ENCODE data around the gene KMT2C.

Gene KMT2C

DNA sequence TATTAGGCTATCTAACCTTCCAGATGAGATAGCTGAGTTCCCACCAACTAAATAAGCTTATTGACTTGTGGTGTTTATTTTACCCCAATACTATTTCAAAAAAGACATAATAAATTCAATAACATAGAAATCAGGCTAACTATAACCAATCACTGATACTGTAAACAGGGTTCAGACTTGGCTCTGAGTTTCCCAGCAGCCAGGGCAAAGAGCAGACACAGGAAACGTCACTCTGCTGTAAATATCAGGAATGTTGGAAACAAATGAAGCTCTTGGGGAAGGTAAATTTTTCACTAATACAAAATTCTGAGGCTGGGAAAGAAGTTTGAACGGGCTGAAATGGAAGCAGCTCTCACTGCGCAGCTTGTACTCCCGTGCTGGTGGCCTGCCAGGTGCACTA, 295.7 kb downstream of the KMT2C start:
- no peak for DNase-seq (ENCODE audit: low read depth in 2 of 2)

DNA sequence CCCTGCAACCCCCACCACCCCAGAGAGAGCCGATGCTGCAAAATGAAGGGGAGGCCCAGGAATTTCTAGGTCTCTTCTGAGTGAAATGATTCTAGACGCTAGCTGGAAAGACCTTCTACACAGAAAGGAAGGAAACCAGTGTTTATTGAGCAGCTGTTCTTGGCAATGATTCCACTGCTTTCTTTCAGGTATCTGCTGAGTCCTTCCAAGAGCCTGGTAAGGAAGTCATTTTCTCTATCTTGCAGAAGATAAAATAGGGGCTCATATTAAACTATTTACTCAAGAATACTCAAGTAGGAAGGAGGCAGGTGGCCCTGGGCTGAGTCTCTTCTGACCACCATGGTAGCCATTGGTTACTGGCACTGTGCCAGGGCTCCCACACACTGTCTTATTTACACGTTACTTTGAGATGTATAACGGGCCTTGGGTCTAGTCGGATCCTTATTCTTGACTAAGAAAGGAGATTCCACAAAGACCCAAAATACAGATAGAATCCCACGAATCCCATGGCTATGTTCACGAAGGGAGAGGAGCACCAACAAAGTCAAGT, 298.3 kb downstream of the KMT2C start:
- DNase-seq (ENCODE audit: low read depth in 2 of 2) = no peak

DNA sequence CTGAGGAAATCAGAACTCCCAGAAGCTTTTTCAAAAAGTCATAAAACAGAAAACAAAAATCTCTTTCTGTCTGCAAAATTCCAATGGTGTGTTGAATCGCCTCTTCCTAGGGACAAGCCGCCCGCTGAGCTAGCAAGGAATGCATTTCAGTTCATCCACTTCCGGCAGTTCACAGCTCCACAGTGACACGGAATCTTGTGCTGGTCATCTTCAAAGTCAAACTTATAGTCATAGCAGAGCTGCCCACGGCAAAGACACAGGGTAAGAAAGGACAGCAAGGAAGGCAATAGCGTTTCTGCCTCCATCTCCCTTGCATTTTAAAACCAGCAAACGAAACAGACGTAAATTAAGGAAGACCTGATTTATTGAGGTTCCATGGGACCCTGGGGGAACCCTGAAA, 299.1 kb downstream of the KMT2C start:
- no peak for DNase-seq (ENCODE audit: low read depth in 2 of 2)

DNA sequence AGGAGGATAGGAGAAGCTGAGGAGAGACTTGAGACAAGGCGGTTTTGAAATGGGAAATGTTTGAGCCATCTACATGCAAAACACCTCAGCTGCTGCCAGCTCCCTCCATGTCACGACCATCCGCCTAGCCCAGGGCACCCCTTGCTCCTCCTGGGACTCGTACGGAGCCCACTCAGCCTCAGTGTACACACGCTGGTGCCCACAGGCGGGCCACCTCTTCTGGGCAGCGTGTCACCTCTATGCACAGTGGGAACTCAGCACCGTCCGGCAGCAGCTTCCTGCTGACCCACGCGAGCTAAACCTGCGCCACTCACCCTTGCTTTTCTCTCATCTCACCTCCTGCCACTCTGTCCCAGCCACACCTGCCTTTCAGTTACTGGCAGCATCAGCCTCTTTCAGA, 302.0 kb downstream of the KMT2C start:
- DNase-seq (ENCODE audit: low read depth in 2 of 2) = no peak

DNA sequence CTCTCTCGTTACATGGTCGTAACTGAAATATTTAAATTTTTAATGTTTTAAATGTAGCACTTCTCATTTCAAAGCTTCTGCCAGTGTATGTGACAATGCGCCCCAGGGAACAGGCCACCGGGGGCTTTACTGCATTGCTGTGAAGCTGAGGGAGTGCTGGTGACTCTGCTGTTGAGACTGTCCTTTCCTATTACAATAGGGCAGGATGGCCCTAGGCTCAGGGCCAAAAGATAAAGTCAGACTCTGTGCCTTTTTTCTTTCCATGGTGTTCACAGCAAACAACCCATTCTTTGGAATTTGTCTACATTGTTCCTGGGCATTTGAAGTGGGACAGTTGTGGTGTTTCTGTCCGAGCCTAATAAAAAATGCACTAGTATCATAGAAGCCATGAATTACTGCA, 303.0 kb downstream of the KMT2C start:
- no peak for DNase-seq (ENCODE audit: low read depth in 2 of 2)

DNA sequence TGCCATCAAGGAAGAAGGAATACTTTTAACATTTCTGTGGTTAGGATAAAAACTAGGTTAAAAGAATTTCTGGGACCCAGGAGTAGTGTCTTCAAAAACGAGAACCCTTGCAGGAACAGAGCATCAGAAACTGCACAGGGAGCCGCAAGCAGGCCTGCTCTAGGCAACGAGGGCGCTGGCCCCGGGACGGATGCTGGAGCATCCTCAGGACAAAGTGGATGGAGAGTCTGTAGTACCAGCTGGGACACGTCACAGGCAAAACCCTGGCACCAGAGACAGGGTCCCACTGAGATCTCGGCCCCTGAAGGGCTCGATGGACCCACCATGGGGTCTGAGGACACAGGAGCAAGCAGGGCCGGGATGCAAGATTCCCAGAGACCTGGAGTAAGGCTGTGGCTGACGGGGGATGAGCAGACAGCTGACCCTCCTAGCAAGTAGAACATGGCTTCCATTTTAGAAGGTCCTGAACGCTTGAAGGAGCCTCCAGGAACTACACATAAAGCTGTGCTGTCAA, 303.8 kb downstream of the KMT2C start:
- no peak for DNase-seq (ENCODE audit: low read depth in 2 of 2)

DNA sequence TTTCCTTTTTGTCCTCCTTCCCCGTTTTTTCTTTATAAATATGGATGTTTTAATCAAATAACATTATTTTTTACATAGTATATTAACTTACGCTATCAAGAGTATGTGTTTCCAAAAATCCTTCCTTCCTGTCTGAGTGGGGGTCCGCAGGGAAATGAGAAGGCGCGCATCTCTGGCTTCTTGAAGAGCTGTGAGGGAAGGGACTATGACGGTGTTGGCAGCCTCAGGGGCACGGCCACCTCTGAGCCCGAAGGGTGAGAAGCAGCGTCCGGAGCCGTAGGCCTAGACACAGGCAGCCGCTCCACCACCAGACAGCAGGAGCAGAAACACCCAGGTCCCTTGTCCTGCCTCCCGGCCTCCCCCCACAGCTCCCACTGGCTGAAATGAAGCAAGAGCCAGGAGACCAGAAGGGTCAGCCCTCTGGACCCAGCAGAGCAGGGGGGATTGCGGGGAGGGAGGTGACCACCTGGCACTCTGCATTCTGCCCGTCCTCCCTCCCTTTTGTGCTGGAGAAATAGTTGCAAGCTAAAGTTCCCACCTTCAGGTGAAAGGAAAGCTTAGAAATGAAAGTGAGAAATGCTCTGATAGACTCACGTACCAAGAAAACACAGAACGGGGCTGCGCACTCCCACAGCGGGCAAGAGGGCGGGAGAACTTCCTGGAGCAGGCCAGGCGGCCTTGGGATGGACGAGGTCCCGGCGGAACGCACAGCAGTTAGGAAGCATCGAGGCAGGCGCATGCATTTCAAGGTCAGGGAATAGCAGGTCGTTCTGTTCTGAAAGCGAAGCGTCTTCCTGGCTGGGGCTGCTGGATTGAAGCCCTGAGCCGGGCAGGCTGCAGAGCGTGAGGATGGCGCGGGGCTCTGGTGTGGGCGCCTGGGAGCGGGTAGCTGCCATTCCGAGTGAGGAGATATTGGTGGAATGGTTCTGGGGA, 304.9 kb downstream of the KMT2C start:
- no peak for DNase-seq (ENCODE audit: low read depth in 2 of 2)

DNA sequence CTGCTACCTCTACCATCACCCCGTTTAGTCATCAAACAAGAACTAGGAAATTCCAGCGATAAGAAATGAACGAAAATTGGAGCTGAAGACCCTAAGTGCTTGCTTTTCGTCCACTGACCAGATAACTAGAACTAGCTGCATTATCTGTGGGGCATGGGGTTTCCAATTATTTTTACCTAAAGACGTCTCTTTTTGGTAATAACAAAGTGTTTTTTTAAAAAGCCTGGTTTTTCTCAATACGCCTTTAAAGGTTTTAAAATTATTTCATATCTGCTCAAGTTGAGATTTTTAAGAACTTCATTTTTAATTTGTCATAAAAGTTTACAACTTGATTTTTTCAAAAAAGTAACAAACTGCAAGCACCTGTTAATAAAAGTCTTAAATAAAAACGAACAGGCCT, 306.1 kb downstream of the KMT2C start:
- no peak for DNase-seq (ENCODE audit: low read depth in 2 of 2)

DNA sequence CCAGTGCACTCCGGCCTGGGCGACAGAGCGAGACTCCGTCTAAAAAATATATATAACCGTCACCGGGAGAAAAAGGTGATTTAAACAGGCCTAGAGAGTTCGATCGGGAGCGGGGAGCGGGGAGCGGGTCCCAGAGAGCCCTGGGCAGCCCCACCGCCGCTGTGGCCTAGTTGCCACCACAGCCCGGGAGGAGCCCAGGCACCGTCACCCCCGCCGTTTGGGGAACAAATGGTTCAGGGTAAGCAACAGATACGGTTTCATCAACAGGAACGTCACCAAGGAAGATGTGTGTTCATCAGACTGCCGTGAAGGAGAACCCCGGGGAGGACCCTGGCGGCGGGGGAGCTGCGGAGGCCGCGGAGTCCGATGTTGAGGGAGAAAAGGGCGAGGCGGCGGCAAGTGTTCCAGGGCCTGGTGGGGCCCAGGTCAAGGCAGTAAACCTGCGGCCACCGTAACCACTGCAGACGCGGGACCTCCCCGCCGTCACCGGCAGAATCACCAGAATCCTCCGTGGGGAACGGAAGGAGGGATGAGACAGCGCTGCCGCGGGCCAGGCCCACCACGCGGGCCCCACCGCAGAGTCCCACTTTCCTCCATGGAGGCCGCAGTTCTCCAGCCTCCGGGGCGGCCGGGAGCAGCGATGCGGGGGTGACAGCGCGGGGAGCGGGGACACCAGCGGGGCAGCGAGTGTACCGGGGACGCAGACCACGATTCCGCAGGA, 306.9 kb downstream of the KMT2C start:
- DNase-seq (ENCODE audit: low read depth in 2 of 2) = no peak

DNA sequence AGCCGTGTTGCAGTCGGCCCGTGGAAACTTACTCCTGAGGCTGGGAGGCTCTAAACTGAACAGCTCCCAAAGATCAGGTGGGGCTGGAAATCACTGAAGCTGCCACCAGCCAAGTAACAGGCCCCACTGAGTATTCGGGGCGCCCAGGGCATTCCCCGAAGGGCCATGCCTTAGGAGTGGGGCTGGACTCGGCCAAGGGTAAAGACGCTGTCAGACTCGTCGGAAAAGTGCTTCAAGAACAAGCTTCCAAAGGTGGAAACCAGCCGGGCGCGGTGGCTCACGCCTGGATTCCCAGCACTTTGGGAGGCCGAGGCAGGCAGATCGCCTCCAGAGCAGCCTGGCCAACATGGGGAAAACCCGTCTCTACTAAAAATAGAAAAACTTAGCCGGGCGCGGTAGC, 307.6 kb downstream of the KMT2C start:
- no peak for DNase-seq (ENCODE audit: low read depth in 2 of 2)

DNA sequence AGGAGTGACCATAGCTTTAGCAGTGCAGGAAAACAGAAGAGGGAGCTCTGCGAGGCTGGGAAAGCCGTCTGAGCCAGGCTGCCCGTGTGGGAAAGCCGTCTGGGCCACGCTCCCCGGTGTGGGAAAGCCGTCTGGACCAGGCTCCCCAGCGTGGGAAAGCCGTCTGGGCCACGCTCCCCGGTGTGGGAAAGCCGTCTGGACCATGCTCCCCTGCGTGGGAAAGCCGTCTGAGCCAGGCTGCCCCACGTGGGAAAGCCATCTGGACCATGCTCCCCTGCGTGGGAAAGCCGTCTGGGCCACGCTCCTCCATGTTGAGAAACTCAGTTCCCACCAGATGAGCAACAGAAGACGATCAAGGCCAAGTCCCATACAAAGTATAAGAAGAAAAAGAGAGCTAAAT, 308.6 kb downstream of the KMT2C start:
- no peak for DNase-seq (ENCODE audit: low read depth in 2 of 2)

DNA sequence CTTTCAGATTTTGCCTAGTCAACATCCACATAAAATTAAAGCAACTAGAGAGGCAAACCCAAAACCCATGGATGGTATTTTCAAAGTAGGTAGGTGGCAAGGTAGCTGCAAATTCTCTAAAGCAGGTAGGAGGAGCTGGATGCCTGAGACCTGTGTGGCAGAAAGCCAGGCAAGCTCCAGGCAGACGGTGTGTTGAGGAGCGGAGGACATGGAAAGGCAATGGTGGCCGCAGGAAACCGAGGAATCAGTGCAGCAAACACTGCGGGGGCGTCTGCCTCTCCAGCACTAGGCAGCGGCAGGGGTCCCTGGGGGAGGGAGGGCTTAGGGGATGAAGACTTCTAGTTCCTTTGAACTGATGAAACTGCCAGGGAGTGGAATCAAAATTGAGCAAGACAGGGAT, 309.1 kb downstream of the KMT2C start:
- no peak for DNase-seq (ENCODE audit: low read depth in 2 of 2)

DNA sequence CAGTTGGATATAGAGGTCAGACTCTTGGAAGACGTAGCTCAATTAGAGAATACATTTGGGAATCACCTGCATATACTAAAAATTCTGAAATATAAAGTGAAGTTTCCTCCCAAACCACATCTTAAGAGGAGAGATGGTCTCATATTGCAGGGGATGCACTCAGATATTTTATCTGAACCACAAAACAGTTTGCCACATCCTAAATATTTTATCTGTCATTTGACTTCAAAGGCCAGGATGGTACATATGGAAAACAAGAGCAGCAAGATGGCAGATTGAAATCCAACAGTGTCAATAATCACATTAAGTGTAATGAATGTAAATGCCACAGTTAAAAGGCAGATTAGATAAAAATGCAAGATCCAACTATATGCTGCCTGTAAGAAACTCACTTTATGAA, 313.3 kb downstream of the KMT2C start:
- no peak for DNase-seq (ENCODE audit: low read depth in 2 of 2)

DNA sequence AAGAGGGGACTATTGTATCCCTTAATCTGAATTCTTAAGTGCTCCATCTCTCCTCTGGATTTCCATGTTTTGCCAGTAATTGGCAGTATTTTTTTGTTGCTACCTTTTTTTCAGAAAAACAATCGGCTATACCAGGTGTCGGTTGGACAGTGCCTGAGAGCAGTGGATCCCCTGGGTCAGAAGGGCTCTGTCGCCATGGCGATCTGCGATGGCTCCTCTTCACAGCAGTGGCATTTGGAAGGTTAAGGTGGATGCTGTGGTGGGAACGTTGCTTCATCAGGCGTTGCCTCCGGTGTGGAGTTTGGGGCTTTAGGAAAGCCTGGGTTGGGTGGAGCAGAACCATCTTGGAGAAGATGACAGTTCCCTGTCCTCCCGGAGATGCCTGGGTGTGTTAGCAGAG, 314.4 kb downstream of the KMT2C start:
- DNase-seq (ENCODE audit: low read depth in 2 of 2) = no peak

DNA sequence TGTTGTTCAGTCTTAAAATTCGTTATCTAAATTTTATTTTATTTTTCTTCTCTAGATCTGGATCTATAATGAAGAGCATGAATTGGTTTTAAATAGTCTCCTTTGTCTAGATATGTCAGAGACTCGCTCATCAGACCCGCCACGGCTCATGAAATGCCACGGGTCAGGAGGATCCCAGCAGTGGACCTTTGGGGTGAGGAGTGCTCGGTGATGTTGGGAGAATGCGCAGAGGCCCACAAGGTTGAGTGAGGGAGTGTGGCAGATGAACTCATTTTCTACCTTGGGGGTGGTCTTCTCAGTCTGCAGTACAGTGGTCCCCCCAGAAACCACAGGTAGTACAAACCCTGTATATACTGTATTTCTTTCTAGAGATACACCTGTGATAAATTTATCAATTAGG, 315.0 kb downstream of the KMT2C start:
- no peak for DNase-seq (ENCODE audit: low read depth in 2 of 2)

DNA sequence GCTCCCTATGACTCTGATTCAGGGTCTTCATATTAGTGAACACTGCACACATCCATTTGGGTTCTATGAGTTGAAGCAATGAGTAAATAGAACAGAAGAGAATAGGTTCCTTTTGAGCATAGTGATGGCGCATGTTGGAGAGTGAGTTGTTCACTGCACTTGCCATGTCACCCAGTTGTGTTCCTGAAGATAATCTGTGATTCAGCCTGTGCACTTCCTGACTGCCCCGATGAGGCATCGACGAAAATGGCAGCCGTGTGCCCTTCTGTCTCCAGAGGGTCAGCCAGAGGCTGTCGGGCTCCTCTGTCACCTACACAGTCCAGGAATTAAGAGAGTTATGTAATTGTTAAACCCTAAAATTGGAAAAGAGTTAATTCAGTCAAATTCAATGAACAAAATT, 315.6 kb downstream of the KMT2C start:
- no peak for DNase-seq (ENCODE audit: low read depth in 2 of 2)

DNA sequence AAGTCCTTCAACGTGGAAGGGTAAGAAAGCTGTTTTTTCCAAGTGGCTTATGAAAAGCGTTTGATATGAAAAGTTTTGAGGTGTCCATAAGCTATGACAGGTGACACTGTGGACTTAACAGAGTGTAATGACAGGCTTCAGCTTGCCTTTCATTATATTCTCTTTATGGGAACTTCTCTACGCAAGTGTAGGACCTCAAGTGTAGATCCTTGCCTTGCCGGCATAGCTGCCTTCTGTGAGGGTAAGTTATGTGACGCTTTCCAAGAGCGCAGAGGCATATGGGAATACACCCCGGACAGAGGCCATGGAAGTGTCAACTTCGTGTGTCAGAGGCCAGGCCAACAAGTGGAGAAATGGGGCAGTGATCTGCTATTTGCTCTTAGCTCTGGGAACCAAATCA, 318.4 kb downstream of the KMT2C start:
- DNase-seq (ENCODE audit: low read depth in 2 of 2) = no peak

DNA sequence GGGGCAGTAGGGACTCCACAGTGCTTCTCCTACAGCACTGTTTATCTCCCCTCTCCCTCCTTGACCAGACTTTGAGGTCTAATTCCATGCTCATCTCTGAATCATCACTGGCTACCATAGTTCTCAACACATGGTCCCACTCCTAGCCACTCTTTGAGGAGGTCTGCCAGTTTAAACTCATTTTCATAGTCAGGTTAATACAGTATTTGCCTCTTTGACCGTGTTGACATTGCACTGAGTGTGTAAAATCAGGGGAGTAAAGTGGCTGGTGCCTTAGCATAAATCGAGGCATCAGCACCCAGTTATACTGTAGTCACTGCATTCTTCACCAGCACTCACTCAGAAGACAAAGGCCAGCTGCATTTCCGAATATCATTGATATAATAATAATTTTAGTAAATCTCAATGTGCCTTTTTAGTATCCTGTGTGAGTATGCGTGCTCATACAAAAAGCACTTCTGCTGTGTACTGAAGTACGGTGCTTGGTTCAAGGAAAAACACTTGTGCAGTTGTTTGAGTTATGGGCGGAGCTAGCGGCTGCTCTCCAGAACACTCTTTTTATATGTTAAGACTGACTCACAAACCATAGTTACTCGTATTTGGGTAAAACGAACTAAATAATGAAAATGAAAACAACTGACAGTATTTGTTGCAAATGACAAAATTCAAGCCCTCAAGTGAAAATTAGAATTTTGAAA, 320.6 kb downstream of the KMT2C start:
- DNase-seq (ENCODE audit: low read depth in 2 of 2) = no peak

DNA sequence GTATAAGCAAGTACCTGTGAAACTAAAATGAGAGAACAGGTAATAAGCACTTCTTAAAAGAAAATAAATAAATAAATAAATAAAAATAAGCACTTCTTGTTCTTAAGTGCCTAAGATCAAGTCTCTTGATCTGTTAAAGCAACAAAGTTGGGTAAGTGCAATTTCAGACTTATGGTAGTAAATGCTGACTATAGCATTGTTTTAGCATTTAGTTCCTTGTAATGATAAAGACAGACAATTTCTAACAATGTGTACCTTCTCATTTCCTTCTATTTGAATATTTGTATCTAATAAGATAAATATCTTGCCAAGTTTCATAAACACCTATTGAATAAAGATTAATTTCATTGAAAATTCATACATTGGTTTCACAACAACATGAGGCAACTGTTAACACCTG, 323.0 kb downstream of the KMT2C start:
- DNase-seq (ENCODE audit: low read depth in 2 of 2) = no peak

DNA sequence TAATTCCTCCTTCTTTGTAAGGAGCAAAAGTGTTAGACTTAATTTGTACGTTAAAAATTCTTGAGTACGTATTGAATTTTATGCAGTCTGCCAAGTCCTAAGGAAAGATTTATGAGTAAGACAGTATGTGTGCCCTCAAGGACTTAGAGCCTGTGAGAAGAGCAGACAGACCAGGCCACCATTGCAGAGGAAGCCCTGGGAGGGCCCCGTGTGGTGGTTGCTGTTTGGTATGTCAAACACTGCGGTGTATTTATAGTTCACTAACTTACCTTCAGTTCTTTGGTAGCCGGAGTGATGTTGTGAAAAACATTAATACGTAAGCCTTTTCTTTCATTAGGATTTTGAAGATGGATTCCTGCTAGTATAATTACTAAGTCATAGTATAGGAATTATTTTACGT, 327.4 kb downstream of the KMT2C start:
- DNase-seq (ENCODE audit: low read depth in 2 of 2) = no peak

DNA sequence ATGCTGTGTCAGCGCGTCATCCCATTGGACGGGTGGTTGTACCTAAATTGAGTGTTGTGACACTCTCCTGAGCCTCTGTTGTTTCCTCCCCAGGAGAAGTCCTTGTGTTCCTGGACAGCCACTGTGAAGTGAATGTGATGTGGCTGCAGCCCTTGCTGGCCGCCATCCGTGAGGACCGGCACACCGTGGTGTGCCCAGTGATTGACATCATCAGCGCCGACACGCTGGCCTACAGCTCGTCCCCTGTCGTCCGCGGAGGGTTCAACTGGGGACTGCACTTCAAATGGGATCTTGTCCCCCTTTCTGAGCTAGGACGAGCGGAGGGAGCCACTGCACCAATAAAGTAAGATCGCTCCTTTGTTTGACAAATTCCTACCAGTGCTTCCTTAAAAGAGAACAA, 327.9 kb downstream of the KMT2C start:
- DNase-seq (ENCODE audit: low read depth in 2 of 2) = no peak

DNA sequence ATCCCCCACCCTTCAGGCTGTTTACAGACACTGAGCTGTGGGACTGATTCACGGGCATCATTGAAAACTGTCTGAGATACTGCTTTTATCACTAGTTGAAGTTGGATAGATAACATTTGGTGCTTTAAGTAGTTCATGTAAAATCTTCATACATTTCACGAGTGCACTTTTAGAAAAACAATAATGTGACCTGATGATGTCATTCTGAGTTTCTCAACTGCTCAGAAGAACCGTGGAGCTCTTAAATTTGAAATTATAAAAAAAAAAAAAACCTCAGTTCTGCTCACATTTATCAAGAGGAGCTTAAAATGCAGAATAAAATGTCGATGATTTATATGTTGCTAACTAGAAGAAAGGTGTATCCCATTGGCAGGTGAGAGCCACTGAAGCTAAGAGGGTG, 328.8 kb downstream of the KMT2C start:
- no peak for DNase-seq (ENCODE audit: low read depth in 2 of 2)

Data from stimulated activated CD4-positive, alpha-beta T cell treated with anti-CD3 and anti-CD28 coated beads, Interleukin-15, amount 100 ng/mL, for 48 hours (primary cell).